ENCODE results near the gene TBC1D22A.

TBC1D22A gene

DNA sequence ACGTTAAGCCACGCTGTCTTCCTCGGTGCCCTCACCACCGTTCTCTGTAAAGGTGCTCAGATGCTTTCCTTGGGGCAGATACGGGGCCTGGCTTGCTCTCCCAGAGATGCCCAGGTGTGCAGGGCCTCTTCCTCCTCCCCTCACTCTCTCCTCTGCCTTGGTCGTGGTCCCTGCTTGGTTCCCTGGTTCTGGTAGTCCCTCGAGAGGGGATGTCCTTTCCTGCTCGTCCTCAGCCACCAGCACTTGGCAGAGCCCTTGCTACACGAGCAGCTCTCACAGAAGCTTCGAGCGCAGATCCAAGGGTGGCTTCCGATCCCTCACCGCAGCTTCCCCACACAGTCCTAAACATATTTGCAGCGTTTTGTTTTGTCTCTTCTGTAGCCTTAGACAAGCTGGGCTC lies 298.8 kb downstream of the TBC1D22A start:
- Histone ChIP-seq H3K4me3 (ENCODE audit: severe bottlenecking) (no peak overlapping the region), H3K4me1 (ENCODE audit: insufficient read depth, poor library complexity, severe bottlenecking) (no peaks in the 10 kb centered on the region), H3K27ac (ENCODE audit: poor library complexity, severe bottlenecking) (no peak overlapping the region), H3K36me3 (ENCODE audit: low read depth) (no peaks in the 10 kb centered on the region), H3K9me3 (ENCODE audit: severe bottlenecking) (no peaks in the 10 kb centered on the region), H3K27me3 (ENCODE audit: insufficient read depth, poor library complexity, severe bottlenecking) (no peaks in the 10 kb centered on the region)
- ATAC-seq (ENCODE audit: low read depth) = no peak
- TF ChIP-seq, protein P1, sequence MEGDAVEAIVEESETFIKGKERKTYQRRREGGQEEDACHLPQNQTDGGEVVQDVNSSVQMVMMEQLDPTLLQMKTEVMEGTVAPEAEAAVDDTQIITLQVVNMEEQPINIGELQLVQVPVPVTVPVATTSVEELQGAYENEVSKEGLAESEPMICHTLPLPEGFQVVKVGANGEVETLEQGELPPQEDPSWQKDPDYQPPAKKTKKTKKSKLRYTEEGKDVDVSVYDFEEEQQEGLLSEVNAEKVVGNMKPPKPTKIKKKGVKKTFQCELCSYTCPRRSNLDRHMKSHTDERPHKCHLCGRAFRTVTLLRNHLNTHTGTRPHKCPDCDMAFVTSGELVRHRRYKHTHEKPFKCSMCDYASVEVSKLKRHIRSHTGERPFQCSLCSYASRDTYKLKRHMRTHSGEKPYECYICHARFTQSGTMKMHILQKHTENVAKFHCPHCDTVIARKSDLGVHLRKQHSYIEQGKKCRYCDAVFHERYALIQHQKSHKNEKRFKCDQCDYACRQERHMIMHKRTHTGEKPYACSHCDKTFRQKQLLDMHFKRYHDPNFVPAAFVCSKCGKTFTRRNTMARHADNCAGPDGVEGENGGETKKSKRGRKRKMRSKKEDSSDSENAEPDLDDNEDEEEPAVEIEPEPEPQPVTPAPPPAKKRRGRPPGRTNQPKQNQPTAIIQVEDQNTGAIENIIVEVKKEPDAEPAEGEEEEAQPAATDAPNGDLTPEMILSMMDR (IDR thresholded peaks at IDR 0.05; ENCODE audit: poor library complexity, severe bottlenecking) = no peak
- DNase-seq (ENCODE audit: low spot score) = no peak

DNA sequence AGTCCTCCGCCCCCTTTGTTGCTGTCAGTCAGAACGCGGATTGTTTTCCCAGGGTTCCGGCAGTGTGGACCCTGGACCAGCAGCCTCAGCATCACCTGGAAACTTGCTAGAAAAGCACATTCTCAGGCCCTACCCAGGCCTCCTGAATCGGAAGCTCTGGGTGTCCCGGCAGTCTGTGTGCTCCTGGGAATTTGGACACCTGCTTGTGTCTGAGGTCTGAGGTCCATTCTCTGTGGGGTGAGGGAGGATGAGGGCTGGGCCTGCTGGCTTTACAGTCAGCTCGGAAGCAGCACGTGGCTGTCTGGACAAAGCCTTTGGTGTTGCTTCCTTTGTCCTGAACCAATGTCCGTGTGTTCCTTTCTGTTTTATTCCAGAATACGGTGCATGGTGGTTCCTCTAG lies 299.7 kb downstream of the TBC1D22A start:
- H3K36me3 ChIP-seq (ENCODE audit: low read depth) = no peaks in the 10 kb centered on the region
- no peak for ATAC-seq (ENCODE audit: low read depth)
- no peak overlapping the region for H3K4me3 ChIP-seq (ENCODE audit: severe bottlenecking)
- no peaks in the 10 kb centered on the region for H3K27me3 ChIP-seq (ENCODE audit: insufficient read depth, poor library complexity, severe bottlenecking)
- DNase-seq (ENCODE audit: low spot score) = no peak
- TF ChIP-seq, protein P1 (IDR thresholded peaks at IDR 0.05; ENCODE audit: poor library complexity, severe bottlenecking) = no peak
- H3K27ac ChIP-seq (ENCODE audit: poor library complexity, severe bottlenecking) = no peak overlapping the region
- no peaks in the 10 kb centered on the region for H3K4me1 ChIP-seq (ENCODE audit: insufficient read depth, poor library complexity, severe bottlenecking)
- no peaks in the 10 kb centered on the region for H3K9me3 ChIP-seq (ENCODE audit: severe bottlenecking)

DNA sequence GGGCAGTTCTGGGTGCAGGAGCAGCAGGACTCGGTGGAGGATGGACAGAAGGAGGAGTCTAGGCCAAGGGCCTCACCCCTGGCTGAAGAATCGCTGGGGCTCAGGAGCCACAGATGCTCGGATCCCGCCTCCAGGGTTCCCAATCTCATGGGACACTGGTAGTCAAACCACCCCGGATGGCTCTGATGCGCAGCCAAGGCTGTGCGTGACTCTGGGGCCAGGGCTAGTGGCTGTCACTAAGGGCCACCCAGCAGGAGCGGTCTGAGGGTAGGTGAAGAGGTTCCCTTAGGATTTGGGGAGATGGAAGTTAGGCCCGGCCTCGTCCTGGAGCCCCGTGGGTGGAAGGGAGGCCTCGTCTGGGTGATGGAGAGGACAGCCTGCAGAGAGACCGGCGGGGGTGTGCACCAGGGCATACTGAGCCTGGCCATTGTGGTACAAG lies 300.6 kb downstream of the TBC1D22A start:
- TF ChIP-seq, protein P1 (IDR thresholded peaks at IDR 0.05; ENCODE audit: poor library complexity, severe bottlenecking) = no peak
- no peak overlapping the region for H3K27ac ChIP-seq (ENCODE audit: poor library complexity, severe bottlenecking)
- no peaks in the 10 kb centered on the region for H3K4me1 ChIP-seq (ENCODE audit: insufficient read depth, poor library complexity, severe bottlenecking)
- H3K27me3 ChIP-seq (ENCODE audit: insufficient read depth, poor library complexity, severe bottlenecking) = no peaks in the 10 kb centered on the region
- H3K4me3 ChIP-seq (ENCODE audit: severe bottlenecking) = no peak overlapping the region
- no peak for DNase-seq (ENCODE audit: low spot score)
- no peaks in the 10 kb centered on the region for H3K9me3 ChIP-seq (ENCODE audit: severe bottlenecking)
- no peaks in the 10 kb centered on the region for H3K36me3 ChIP-seq (ENCODE audit: low read depth)
- no peak for ATAC-seq (ENCODE audit: low read depth)

DNA sequence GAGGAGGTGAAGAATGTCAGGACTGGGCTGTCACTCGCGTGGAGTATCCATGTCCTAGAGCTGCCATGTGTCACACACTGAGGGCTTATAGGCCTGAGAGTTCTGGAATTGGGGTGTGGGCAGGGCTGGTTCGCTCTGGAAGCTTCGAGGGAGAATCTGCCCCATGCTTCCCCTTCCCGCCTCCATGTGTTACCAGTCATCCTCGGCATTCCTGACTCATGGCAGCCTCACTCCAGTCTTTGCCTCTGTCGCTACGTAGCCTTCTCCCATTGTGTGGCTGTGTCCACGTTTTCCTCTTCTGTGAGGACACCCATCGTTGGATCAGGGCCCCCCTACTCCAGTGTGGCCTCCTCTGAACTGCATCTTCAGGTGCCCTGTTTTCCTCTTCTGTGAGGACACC lies 301.2 kb downstream of the TBC1D22A start:
- TF ChIP-seq, protein P1 (IDR thresholded peaks at IDR 0.05; ENCODE audit: poor library complexity, severe bottlenecking) = no peak

DNA sequence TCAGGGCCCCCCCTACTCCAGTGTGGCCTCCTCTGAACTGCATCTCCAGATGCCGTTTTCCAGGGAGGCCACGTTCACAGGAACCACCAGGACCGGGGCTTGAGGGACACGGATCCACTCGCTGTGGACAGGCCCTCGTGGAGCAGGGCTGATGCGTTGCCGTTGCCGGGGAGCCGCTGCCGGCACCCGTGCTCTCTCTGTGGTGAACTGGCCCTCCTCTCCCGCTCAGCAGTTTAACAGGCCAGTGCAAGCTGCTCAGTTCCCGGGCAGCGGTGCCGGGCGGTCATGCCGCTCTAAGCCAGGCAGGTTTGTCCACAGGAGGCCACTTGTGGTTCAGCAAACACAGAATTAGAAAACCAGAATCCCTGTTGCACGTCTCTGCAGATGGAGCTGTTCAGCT lies 301.6 kb downstream of the TBC1D22A start:
- TF ChIP-seq, protein P1 (IDR thresholded peaks at IDR 0.05; ENCODE audit: poor library complexity, severe bottlenecking) = no peak
- H3K27me3 ChIP-seq (ENCODE audit: insufficient read depth, poor library complexity, severe bottlenecking) = no peaks in the 10 kb centered on the region
- ATAC-seq (ENCODE audit: low read depth) = no peak
- DNase-seq (ENCODE audit: low spot score) = no peak
- no peaks in the 10 kb centered on the region for H3K36me3 ChIP-seq (ENCODE audit: low read depth)
- H3K27ac ChIP-seq (ENCODE audit: poor library complexity, severe bottlenecking) = no peak overlapping the region
- H3K9me3 ChIP-seq (ENCODE audit: severe bottlenecking) = no peaks in the 10 kb centered on the region
- no peaks in the 10 kb centered on the region for H3K4me1 ChIP-seq (ENCODE audit: insufficient read depth, poor library complexity, severe bottlenecking)
- no peak overlapping the region for H3K4me3 ChIP-seq (ENCODE audit: severe bottlenecking)

More for the DNA sequence above, 301.2 kb downstream of the TBC1D22A start:
- Histone ChIP-seq H3K4me1 (ENCODE audit: insufficient read depth, poor library complexity, severe bottlenecking) (no peaks in the 10 kb centered on the region), H3K4me3 (ENCODE audit: severe bottlenecking) (no peak overlapping the region), H3K27me3 (ENCODE audit: insufficient read depth, poor library complexity, severe bottlenecking) (no peaks in the 10 kb centered on the region), H3K27ac (ENCODE audit: poor library complexity, severe bottlenecking) (no peak overlapping the region), H3K9me3 (ENCODE audit: severe bottlenecking) (no peaks in the 10 kb centered on the region), H3K36me3 (ENCODE audit: low read depth) (no peaks in the 10 kb centered on the region)
- DNase-seq (ENCODE audit: low spot score) (no peak), ATAC-seq (ENCODE audit: low read depth) (no peak)

Measured in RWPE2 (cell line).